HepG2 (cell line): ENCODE measurements around the gene DESI2.
"Not testable (repeated sequence)": the region's sequence is repeated elsewhere in the genome, so short reads cannot be mapped to it uniquely, and the experiment has no call there.

Source experiments
- CBX1 ChIP-seq: IDR thresholded peaks from one replicate; pipeline ENCODE4 v1.6.1; 2016; ENCODE audit warnings: antibody characterized with exemption, low read depth
- CCAR2 ChIP-seq: fragments of 200-400 bp; formaldehyde crosslinking; optimal IDR thresholded peaks from 2 replicates; pipeline ENCODE3; 2018; ENCODE audit warnings: low read depth, mild to moderate bottlenecking, low read length, moderate library complexity
- POLR2A ChIP-seq, 2 experiments: IDR thresholded peaks; 2 replicates each; pipeline ENCODE4 v1.6.1; 2011; ENCODE audit warnings: low read depth in 2 of 2, low read length in 2 of 2, mild to moderate bottlenecking in 1 of 2, moderate library complexity in 1 of 2; ENCODE audit not compliant: insufficient read depth in 1 of 2
- TF ChIP-seq, protein P1 (sequence below): sonication (generic); formaldehyde crosslinking; IDR thresholded peaks from 2 replicates; pipeline ENCODE4 v1.5.0; 2020; ENCODE audit warnings: mild to moderate bottlenecking, missing genetic modification reagents, moderate library complexity
- TF ChIP-seq, protein P2 (sequence below): sonication (generic); formaldehyde crosslinking; IDR thresholded peaks from one replicate; pipeline ENCODE4 v1.5.1; 2020; ENCODE audit warnings: mild to moderate bottlenecking, missing genetic modification reagents; ENCODE audit errors: not compliant biosample characterization

DNA sequence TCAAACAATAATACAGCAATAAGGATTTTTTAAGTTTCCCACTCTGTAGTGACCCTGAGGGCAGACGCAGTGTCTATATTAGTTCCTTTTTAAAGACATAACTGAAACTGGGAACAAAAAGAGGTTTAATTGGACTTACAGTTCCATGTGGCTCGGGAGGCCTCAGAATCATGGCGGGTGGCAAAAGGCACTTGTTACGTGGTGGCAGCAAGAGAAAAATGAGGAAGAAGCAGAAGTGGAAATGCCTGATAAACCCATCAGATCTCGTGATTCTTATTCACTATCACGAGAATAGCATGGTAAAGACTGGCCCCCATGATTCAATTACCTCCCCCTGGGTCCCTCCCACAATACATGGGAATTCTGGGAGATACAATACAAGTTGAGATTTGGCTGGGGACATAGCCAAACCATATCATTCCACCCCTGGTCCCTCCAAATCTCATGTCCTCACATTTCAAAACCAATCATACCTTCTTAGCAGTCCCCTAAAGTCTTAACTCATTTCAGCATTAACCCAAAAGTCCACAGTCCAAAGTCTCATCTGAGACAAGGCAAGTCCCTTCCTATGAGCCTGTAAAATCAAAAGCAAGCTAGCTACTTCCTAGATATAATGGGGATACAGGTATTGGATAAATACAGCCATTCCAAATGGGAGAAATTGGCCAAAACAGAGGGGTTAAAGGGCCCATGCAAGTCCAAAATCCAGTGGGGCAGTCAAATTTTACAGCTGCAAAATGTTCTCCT is 13.9 kb downstream of the DESI2 start:
- TF ChIP-seq POLR2A (IDR thresholded peaks at IDR 0.05; ENCODE audit: insufficient read depth in 1 of 2, low read depth in 2 of 2, low read length in 2 of 2); CBX1; CCAR2: not testable (repeated sequence)
- TF ChIP-seq, protein P1, sequence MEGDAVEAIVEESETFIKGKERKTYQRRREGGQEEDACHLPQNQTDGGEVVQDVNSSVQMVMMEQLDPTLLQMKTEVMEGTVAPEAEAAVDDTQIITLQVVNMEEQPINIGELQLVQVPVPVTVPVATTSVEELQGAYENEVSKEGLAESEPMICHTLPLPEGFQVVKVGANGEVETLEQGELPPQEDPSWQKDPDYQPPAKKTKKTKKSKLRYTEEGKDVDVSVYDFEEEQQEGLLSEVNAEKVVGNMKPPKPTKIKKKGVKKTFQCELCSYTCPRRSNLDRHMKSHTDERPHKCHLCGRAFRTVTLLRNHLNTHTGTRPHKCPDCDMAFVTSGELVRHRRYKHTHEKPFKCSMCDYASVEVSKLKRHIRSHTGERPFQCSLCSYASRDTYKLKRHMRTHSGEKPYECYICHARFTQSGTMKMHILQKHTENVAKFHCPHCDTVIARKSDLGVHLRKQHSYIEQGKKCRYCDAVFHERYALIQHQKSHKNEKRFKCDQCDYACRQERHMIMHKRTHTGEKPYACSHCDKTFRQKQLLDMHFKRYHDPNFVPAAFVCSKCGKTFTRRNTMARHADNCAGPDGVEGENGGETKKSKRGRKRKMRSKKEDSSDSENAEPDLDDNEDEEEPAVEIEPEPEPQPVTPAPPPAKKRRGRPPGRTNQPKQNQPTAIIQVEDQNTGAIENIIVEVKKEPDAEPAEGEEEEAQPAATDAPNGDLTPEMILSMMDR: not testable (repeated sequence)
- TF ChIP-seq, protein P2, sequence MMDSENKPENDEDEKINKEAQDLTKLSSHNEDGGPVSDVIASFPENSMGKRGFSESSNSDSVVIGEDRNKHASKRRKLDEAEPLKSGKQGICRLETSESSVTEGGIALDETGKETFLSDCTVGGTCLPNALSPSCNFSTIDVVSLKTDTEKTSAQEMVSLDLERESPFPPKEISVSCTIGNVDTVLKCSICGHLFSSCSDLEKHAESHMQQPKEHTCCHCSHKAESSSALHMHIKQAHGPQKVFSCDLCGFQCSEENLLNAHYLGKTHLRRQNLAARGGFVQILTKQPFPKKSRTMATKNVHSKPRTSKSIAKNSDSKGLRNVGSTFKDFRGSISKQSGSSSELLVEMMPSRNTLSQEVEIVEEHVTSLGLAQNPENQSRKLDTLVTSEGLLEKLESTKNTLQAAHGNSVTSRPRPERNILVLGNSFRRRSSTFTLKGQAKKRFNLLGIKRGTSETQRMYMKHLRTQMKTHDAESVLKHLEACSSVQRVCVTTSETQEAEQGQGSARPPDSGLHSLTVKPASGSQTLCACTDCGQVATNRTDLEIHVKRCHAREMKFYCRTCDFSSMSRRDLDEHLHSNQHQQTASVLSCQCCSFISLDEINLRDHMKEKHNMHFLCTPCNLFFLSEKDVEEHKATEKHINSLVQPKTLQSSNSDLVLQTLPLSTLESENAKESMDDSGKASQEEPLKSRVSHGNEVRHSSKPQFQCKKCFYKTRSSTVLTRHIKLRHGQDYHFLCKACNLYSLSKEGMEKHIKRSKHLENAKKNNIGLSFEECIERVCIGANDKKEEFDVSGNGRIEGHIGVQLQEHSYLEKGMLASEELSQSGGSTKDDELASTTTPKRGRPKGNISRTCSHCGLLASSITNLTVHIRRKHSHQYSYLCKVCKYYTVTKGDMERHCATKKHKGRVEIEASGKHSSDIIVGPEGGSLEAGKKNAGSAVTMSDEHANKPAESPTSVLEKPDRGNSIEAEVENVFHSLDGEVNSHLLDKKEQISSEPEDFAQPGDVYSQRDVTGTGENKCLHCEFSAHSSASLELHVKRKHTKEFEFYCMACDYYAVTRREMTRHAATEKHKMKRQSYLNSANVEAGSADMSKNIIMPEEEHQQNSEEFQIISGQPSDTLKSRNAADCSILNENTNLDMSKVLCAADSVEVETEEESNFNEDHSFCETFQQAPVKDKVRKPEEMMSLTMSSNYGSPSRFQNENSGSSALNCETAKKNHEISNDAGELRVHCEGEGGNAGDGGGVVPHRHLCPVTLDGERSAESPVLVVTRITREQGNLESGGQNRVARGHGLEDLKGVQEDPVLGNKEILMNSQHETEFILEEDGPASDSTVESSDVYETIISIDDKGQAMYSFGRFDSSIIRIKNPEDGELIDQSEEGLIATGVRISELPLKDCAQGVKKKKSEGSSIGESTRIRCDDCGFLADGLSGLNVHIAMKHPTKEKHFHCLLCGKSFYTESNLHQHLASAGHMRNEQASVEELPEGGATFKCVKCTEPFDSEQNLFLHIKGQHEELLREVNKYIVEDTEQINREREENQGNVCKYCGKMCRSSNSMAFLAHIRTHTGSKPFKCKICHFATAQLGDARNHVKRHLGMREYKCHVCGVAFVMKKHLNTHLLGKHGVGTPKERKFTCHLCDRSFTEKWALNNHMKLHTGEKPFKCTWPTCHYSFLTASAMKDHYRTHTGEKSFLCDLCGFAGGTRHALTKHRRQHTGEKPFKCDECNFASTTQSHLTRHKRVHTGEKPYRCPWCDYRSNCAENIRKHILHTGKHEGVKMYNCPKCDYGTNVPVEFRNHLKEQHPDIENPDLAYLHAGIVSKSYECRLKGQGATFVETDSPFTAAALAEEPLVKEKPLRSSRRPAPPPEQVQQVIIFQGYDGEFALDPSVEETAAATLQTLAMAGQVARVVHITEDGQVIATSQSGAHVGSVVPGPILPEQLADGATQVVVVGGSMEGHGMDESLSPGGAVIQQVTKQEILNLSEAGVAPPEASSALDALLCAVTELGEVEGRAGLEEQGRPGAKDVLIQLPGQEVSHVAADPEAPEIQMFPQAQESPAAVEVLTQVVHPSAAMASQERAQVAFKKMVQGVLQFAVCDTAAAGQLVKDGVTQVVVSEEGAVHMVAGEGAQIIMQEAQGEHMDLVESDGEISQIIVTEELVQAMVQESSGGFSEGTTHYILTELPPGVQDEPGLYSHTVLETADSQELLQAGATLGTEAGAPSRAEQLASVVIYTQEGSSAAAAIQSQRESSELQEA (CRISPR knock-in tag): not testable (repeated sequence)
